AG09309 (cell line): ENCODE results near the gene ACAP1.

Experiments used
- DNase-seq: peaks from one replicate; pipeline ENCODE4 v3.0.0-alpha.2; 2010; ENCODE audit warnings: low read depth
- H3K4me3 ChIP-seq: 2 replicates; pipeline ENCODE4 v1.5.1; 2011; ENCODE audit warnings: mild to moderate bottlenecking, low read depth, low read length, moderate library complexity; ENCODE audit not compliant: control insufficient read depth
- TF ChIP-seq, protein P1 (sequence below): IDR thresholded peaks from 2 replicates; pipeline ENCODE4 v1.5.1; 2011; ENCODE audit warnings: mild to moderate bottlenecking, low read depth, low read length, inconsistent platforms; ENCODE audit not compliant: insufficient read depth, control insufficient read depth; ENCODE audit errors: missing control alignments

ACAP1 gene

DNA sequence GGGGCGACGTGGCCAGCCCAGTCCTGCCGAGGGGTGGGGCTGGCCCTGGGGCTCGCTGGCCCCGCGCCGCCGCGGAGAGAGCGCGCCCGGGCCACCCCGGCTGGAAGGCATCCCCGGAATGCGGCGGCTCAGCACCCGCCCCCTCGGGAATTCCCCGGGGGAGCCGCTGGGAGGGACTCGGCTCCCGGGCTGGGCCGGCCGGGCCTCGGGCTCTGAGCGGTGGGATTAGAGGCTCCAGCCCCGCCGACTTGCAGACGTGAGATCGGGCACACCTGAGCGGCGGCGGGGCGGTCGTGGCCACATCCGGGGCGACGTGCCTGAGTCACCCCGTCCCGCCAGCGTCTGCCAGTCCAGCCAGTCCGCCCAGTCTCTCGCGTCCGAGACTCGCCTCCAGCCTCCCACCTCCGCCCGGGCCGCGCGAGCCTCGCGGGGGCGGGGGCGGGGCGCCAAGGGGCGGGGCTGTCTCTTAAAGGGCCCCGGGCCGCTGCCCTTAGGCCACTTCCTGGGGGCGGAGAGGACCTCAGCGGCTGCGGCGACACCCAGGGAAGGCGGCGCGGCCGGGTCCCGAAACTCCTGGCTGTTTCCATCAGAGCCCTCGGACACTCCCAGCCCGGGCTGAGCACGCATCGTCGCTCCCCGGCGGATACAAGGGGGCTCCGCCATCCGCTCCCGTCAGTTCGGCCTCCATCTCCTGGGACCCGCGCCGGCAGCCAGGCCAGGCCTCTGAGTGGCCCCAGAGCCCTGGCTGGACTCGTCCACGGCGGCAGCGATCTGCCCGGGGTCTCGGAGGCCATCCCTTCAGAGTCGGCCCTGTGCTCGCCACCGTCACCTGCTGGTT, 15.6 kb downstream of the ACAP1 start, which contains the start of gene KCTD11:
KCTD11 (plus strand) TSS at position 498 of the 838 bp plus-strand sequence.
- DNase-seq: peak; percentile 65
- TF ChIP-seq, protein P1, sequence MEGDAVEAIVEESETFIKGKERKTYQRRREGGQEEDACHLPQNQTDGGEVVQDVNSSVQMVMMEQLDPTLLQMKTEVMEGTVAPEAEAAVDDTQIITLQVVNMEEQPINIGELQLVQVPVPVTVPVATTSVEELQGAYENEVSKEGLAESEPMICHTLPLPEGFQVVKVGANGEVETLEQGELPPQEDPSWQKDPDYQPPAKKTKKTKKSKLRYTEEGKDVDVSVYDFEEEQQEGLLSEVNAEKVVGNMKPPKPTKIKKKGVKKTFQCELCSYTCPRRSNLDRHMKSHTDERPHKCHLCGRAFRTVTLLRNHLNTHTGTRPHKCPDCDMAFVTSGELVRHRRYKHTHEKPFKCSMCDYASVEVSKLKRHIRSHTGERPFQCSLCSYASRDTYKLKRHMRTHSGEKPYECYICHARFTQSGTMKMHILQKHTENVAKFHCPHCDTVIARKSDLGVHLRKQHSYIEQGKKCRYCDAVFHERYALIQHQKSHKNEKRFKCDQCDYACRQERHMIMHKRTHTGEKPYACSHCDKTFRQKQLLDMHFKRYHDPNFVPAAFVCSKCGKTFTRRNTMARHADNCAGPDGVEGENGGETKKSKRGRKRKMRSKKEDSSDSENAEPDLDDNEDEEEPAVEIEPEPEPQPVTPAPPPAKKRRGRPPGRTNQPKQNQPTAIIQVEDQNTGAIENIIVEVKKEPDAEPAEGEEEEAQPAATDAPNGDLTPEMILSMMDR: no peak
- H3K4me3 ChIP-seq: peak within 1 kb of the TSS; percentile 93

- DNase-seq: no peak
- TF ChIP-seq, protein P1: peak; percentile 72
- peak overlapping the region; percentile 93 for H3K4me3 ChIP-seq
Observed at GRCh38 chr17:7352503-7352889, 16.2 kb downstream of the ACAP1 start.

DNA sequence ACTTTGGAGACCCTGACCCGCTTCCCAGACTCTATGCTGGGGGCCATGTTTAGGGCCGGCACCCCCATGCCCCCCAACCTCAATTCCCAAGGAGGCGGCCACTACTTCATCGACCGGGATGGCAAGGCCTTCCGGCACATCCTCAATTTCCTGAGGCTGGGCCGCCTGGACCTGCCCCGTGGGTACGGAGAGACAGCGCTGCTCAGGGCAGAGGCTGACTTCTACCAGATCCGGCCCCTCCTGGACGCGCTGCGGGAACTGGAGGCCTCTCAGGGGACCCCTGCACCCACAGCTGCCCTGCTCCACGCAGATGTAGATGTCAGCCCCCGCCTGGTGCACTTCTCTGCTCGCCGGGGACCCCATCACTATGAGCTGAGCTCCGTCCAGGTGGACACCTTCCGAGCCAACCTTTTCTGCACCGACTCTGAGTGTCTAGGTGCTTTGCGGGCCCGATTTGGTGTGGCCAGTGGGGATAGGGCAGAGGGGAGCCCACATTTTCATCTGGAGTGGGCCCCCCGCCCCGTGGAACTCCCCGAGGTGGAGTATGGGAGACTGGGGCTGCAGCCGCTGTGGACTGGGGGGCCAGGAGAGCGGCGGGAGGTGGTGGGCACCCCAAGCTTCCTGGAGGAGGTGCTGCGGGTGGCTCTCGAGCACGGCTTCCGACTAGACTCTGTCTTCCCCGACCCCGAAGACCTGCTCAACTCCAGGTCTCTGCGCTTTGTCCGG, 16.7 kb downstream of the ACAP1 start:
- peak overlapping the region; percentile 93 for H3K4me3 ChIP-seq
- TF ChIP-seq, protein P1: no peak
- no peak for DNase-seq

DNA sequence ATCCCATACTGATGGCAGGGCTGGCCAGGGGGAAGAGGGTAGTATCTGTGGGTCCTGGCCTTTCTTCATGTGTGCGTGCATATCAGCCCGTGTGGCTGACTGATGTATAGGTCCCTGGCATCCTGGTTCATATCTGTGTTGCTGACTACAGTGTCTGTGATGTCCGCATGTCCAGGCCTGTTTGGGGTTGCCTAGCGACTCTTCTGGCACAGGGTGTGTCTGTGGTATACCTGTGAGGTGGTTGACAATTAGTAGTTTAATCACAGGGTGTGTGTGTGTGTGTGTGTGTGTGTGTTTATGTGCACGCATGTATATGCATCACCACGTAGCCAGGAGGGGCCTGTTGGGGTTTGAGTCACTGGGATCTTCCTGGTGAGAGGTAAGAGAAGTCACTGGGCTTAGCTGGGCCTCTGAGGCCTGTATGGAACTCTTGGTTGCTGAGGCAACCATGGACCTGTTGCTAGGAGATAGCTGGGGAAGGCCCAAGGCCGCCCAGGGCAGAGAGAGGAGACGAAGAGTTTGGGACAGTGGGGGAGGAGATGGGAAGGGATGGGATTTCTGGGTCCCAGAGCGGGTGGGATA, 18.0 kb downstream of the ACAP1 start:
- TF ChIP-seq, protein P1: no peak
- peak overlapping the region; percentile 7; the same call in 1 of the 2 replicates for H3K4me3 ChIP-seq
- DNase-seq: no peak

GRCh38 chr17:7355053-7355452, 18.7 kb downstream of the ACAP1 start, which contains the start of gene TMEM95:
Gene TMEM95 (plus strand): TSS chr17:7355156. CDS start chr17:7355205, 49 bp downstream.
- TF ChIP-seq, protein P1: no peak
- H3K4me3 ChIP-seq: peak within 1 kb of the TSS; percentile 7; the same call in 1 of the 2 replicates
- DNase-seq: no peak

- no peak overlapping the region for H3K4me3 ChIP-seq
- TF ChIP-seq, protein P1: no peak
Observed at GRCh38 chr17:7355573-7355972, 19.2 kb downstream of the ACAP1 start.

More at GRCh38 chr17:7355573-7355972, 19.2 kb downstream of the ACAP1 start:
- no peak for DNase-seq
